Pancreas (tissue), 10 donors: ENCODE results near the gene FBXW4. TPM values are rescaled to one million over a fixed set of nuclear protein-coding genes. Genes with fewer than 3 reads are reported as not detected.

ENCODE experiments used
- ATAC-seq, 4 donors: fragments of 200-7000 bp; cut with Tn5 transposase; one replicate each; pipeline versions ENCODE4 v1.8.0 to v1.9.1; 2020; ENCODE audit warnings: mild to moderate bottlenecking in 4 of 4, moderate library complexity in 4 of 4
- DNase-seq, 6 donors: peaks; one replicate each; pipeline ENCODE4 v3.0.0-alpha.2; 2020
- FAIRE-seq: peaks from 2 replicates; lab custom pipeline; 2012; peaks lifted over from hg19 to GRCh38; lab: Jason Lieb, UNC
- H3K27ac ChIP-seq, 4 donors: fragments of 200-600 bp; sonication (generic); 1 replicate in 3 of 4; 2 replicates in 1 of 4; pipeline versions ENCODE4 v1.5.0 to v1.8.0; 2020
- H3K27me3 ChIP-seq, 4 donors: fragments of 200-600 bp; one replicate each; pipeline ENCODE4 v1.8.0; 2021
- H3K36me3 ChIP-seq, 3 donors: fragments of 200-600 bp; sonication (generic) in 1 of 3; one replicate each; pipeline versions ENCODE4 v1.5.0 to v1.8.0; 2020 to 2021
- H3K4me1 ChIP-seq, 3 donors: fragments of 200-600 bp; one replicate each; pipeline ENCODE4 v1.8.0; 2021
- H3K4me3 ChIP-seq, 4 donors: fragments of 200-600 bp; sonication (generic) in 2 of 4; one replicate each; pipeline versions ENCODE4 v1.5.0 to v1.8.0; 2020 to 2021
- H3K9me3 ChIP-seq, 4 donors: fragments of 200-600 bp; one replicate each; pipeline ENCODE4 v1.8.0; 2021
- CTCF ChIP-seq, 4 donors: fragments of 200-600 bp; sonication (generic) in 3 of 4; IDR thresholded peaks; one replicate each; pipeline versions ENCODE4 v1.5.0 to v1.8.0; 2021; ENCODE audit warnings: antibody characterized with exemption in 4 of 4
- WGBS, 2 donors: extraction: QIAGEN DNeasy Blood & Tissue Kit; methylation state at CpG; one replicate each; pipeline ENCODE4 v1.1.7; 2013; 5-methylcytosine and 5-hydroxymethylcytosine counted together
- intact Hi-C, 3 donors: fragments of 100-400 bp; cut with DNase I; formaldehyde crosslinking; loops; one replicate each; pipeline versions ENCODE4 v1.11.1 to v1.14.2; 2022
- polyA plus RNA-seq, 2 donors: library from polyadenylated mRNA; stranded (reverse); fragments of 200-250 nt; gene quantifications; one replicate each; pipeline ENCODE4 v1.2.3, GENCODE V29; 2013
- total RNA-seq, 6 donors: library from RNA; stranded (reverse); fragmentation: NEBNext Ultra II Directional in 4 of 6; extraction: Animal tissue kit (Norgen Biotek cat#: 25700) in 4 of 6; gene quantifications; one replicate each; pipeline versions ENCODE4 v1.2.1 to v1.2.4, GENCODE V29; 2021 to 2023
- donor health status: healthy with polysubstance abuse.
- donor health status: DM: no; HTN: no; CAD: no; lungs with moderate emphysema.
- donor health status: DM: no; HTN: no; CAD: no.
- donor health status: control.
- donor health status: control.
- donor health status: Bipolar disorder and iron deficiency.
- donor health status: DM: yes; HTN: yes; CAD: no.
- donor health status: DM: no; HTN: no; CAD: no.
- donor health status: DM: no; HTN: no; CAD: no.
- donor health status: DM: yes; HTN: yes; CAD: no.

The FBXW4 gene
- total and polyA plus RNA-seq, 8 donors = 32.3 to 49.4 (median 40.0) TPM

- peaks cover 0 to 28% (median 0%) of the 10 kb centered on the region in 3 donors for H3K36me3 ChIP-seq
- H3K9me3 ChIP-seq = no peaks in the 10 kb centered on the region
- H3K27me3 ChIP-seq = no peaks in the 10 kb centered on the region
- ATAC-seq = no peak
- no peak overlapping the region for H3K27ac ChIP-seq
- no peak for DNase-seq
- H3K4me3 ChIP-seq = no peak overlapping the region
- intact Hi-C loops = no loop called here
- no peak for TF ChIP-seq CTCF (IDR thresholded peaks at IDR 0.05)
- FAIRE-seq = no peak
- peaks cover 0 to 4% (median 0%) of the 10 kb centered on the region in 3 donors for H3K4me1 ChIP-seq
Measured at GRCh38 chr10:101670635-101671034, 24.3 kb downstream of the FBXW4 start.

GRCh38 chr10:101669181-101669580 lies 25.8 kb downstream of the FBXW4 start:
- no peak for ATAC-seq
- FAIRE-seq = no peak
- Histone ChIP-seq H3K27ac (no peak overlapping the region), H3K4me3 (no peak overlapping the region), H3K36me3 (peaks cover 0 to 28% (median 0%) of the 10 kb centered on the region in 3 donors), H3K4me1 (no peaks in the 10 kb centered on the region), H3K27me3 (no peaks in the 10 kb centered on the region), H3K9me3 (no peaks in the 10 kb centered on the region)
- intact Hi-C loops = no loop called here
- no peak for DNase-seq
- whole genome bisulfite sequencing, 2 donors = 93 to 98% methylated on average over 2 of the region's 2 CpGs
- no peak for TF ChIP-seq CTCF (IDR thresholded peaks at IDR 0.05)

GRCh38 chr10:101668566-101668965 lies 26.4 kb downstream of the FBXW4 start:
- Histone ChIP-seq H3K4me3 (no peak overlapping the region), H3K36me3 (peaks cover 0 to 28% (median 0%) of the 10 kb centered on the region in 3 donors), H3K9me3 (no peaks in the 10 kb centered on the region), H3K27me3 (no peaks in the 10 kb centered on the region), H3K27ac (no peak overlapping the region), H3K4me1 (no peaks in the 10 kb centered on the region)
- no peak for DNase-seq
- intact Hi-C loops = no loop called here
- FAIRE-seq = no peak
- no peak for ATAC-seq
- no peak for TF ChIP-seq CTCF (IDR thresholded peaks at IDR 0.05)
- WGBS, 2 donors = 84 to 90% methylated on average over 1 of the region's 1 CpG

GRCh38 chr10:101666083-101666482 lies 28.9 kb downstream of the FBXW4 start:
- H3K9me3 ChIP-seq = no peaks in the 10 kb centered on the region
- ATAC-seq = no peak
- no peak for DNase-seq
- H3K27ac ChIP-seq = no peak overlapping the region
- no peaks in the 10 kb centered on the region for H3K4me1 ChIP-seq
- FAIRE-seq = no peak
- intact Hi-C loops = no loop called here
- WGBS, 2 donors = 69 to 73% methylated on average over 9 of the region's 9 CpGs
- H3K27me3 ChIP-seq = no peaks in the 10 kb centered on the region
- no peak for TF ChIP-seq CTCF (IDR thresholded peaks at IDR 0.05)
- H3K36me3 ChIP-seq = peaks cover 0 to 16% (median 0%) of the 10 kb centered on the region in 3 donors
- no peak overlapping the region for H3K4me3 ChIP-seq

- H3K27ac ChIP-seq = no peak overlapping the region
- H3K9me3 ChIP-seq = no peaks in the 10 kb centered on the region
- no peak for DNase-seq
- ATAC-seq = no peak
- H3K4me1 ChIP-seq = no peaks in the 10 kb centered on the region
- H3K4me3 ChIP-seq = no peak overlapping the region
- H3K36me3 ChIP-seq = peaks cover 0 to 32% (median 0%) of the 10 kb centered on the region in 3 donors
- intact Hi-C loops = no loop called here
- TF ChIP-seq CTCF (IDR thresholded peaks at IDR 0.05) = no peak
- no peak for FAIRE-seq
- no peaks in the 10 kb centered on the region for H3K27me3 ChIP-seq
- 75 to 84% methylated on average over 1 of the region's 1 CpG for WGBS, 2 donors
Measured at GRCh38 chr10:101663097-101663496, 31.9 kb downstream of the FBXW4 start.
